ENCODE measurements around the gene GLT1D1.

GRCh38 chr12:128951448-128951847 lies 98.2 kb downstream of the GLT1D1 start:
- TF ChIP-seq, protein P1, sequence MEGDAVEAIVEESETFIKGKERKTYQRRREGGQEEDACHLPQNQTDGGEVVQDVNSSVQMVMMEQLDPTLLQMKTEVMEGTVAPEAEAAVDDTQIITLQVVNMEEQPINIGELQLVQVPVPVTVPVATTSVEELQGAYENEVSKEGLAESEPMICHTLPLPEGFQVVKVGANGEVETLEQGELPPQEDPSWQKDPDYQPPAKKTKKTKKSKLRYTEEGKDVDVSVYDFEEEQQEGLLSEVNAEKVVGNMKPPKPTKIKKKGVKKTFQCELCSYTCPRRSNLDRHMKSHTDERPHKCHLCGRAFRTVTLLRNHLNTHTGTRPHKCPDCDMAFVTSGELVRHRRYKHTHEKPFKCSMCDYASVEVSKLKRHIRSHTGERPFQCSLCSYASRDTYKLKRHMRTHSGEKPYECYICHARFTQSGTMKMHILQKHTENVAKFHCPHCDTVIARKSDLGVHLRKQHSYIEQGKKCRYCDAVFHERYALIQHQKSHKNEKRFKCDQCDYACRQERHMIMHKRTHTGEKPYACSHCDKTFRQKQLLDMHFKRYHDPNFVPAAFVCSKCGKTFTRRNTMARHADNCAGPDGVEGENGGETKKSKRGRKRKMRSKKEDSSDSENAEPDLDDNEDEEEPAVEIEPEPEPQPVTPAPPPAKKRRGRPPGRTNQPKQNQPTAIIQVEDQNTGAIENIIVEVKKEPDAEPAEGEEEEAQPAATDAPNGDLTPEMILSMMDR (IDR thresholded peaks at IDR 0.05; ENCODE audit: control extremely low read depth in 1 of 3, insufficient read depth in 1 of 3, low read depth in 1 of 3, low read length in 3 of 3): peak; percentile 19 to 29 (median 26); a peak in 2 of 4 replicates
- TF ChIP-seq EGR1 (IDR thresholded peaks at IDR 0.05; ENCODE audit: borderline replicate concordance, low read depth, low read length): no peak
- TF ChIP-seq HDAC2 (IDR thresholded peaks at IDR 0.05; ENCODE audit: borderline replicate concordance in 1 of 2, low read depth in 2 of 2, low read length in 2 of 2): no peak
- TF ChIP-seq BCL11A (IDR thresholded peaks at IDR 0.05; ENCODE audit: low read depth in 2 of 2, low read length in 2 of 2): no peak

Data from H1 (cell line).